HG02571 (cell line): ENCODE results near the gene ABCC6.
"Not testable (repeated sequence)": the region's sequence is repeated elsewhere in the genome, so short reads cannot be mapped to it uniquely, and the experiment has no call there.

Experiments used
- ATAC-seq: cut with Tn5 transposase; IDR thresholded peaks from one replicate; pipeline ENCODE4 v1.9.1; 2021; ENCODE audit warnings: mild to moderate bottlenecking, moderate library complexity; ENCODE audit not compliant: unreplicated experiment

Gene ABCC6

GRCh38 chr16:16120044-16120381, 103.3 kb downstream of the ABCC6 start:
- ATAC-seq = no peak

GRCh38 chr16:16118337-16118736, 105.0 kb downstream of the ABCC6 start:
- ATAC-seq = no peak

GRCh38 chr16:16116841-16117240, 106.5 kb downstream of the ABCC6 start:
- ATAC-seq = no peak

GRCh38 chr16:16113076-16113475, 110.2 kb downstream of the ABCC6 start:
- no peak for ATAC-seq

GRCh38 chr16:16112450-16113053, 110.7 kb downstream of the ABCC6 start:
- no peak for ATAC-seq

GRCh38 chr16:16111639-16112038, 111.7 kb downstream of the ABCC6 start:
- no peak for ATAC-seq

GRCh38 chr16:16110111-16110490, 113.2 kb downstream of the ABCC6 start:
- no peak for ATAC-seq

GRCh38 chr16:16109453-16110110, 113.7 kb downstream of the ABCC6 start:
- no peak for ATAC-seq

GRCh38 chr16:16108759-16109158, 114.5 kb downstream of the ABCC6 start:
- no peak for ATAC-seq

GRCh38 chr16:16107839-16108238, 115.5 kb downstream of the ABCC6 start:
- ATAC-seq = no peak

GRCh38 chr16:16106466-16106865, 116.8 kb downstream of the ABCC6 start:
- ATAC-seq = no peak

- ATAC-seq = no peak
These were observed 117.6 kb downstream of the ABCC6 start for GRCh38 chr16:16105646-16106045.

- not testable (repeated sequence) for ATAC-seq
These were observed 118.5 kb downstream of the ABCC6 start for GRCh38 chr16:16104804-16105141.

- not testable (repeated sequence) for ATAC-seq
These were observed 119.0 kb downstream of the ABCC6 start for GRCh38 chr16:16104132-16104803.

- ATAC-seq = no peak
These were observed 120.6 kb downstream of the ABCC6 start for GRCh38 chr16:16102738-16103137.

- ATAC-seq = no peak
These were observed 121.7 kb downstream of the ABCC6 start for GRCh38 chr16:16101585-16101984.

- ATAC-seq = no peak
These were observed 122.7 kb downstream of the ABCC6 start for GRCh38 chr16:16100631-16101030.

- ATAC-seq = no peak
These were observed 124.0 kb downstream of the ABCC6 start for GRCh38 chr16:16099320-16099719.
